SH-SY5Y (cell line): ENCODE results near the gene TRPM2.

ENCODE experiments used
- GATA2 ChIP-seq: IDR thresholded peaks from 2 replicates; pipeline ENCODE4 v1.6.1; 2011; ENCODE audit warnings: mild to moderate bottlenecking, low read depth, low read length
- GATA3 ChIP-seq: IDR thresholded peaks from 2 replicates; pipeline ENCODE4 v1.6.1; 2011; ENCODE audit warnings: low read depth, mild to moderate bottlenecking, low read length, moderate library complexity

- TF ChIP-seq GATA3: no peak
- no peak for TF ChIP-seq GATA2
Measured at GRCh38 chr21:44351535-44352252, 1.7 kb upstream of the TRPM2 start.
